Thyroid gland (tissue), 4 donors: Measurements from ENCODE around the gene CDPF1.

Experiments
- POLR2A ChIP-seq, 2 donors: fragments of 450-650 bp; IDR thresholded peaks; one replicate each; pipeline ENCODE4 v1.6.1; 2017; ENCODE audit warnings: antibody characterized with exemption in 2 of 2, mild to moderate bottlenecking in 2 of 2, moderate library complexity in 1 of 2
- TF ChIP-seq, protein P1 (sequence below), 6 experiments: fragments of 200-600 bp in 3 of 6; fragments of 450-650 bp in 3 of 6; sonication (generic) in 3 of 6; IDR thresholded peaks; one replicate each; pipeline ENCODE4 v1.5.1; 2016 to 2019; ENCODE audit warnings: antibody characterized with exemption in 6 of 6, mild to moderate bottlenecking in 2 of 6, inconsistent platforms in 1 of 6, moderate library complexity in 1 of 6

DNA sequence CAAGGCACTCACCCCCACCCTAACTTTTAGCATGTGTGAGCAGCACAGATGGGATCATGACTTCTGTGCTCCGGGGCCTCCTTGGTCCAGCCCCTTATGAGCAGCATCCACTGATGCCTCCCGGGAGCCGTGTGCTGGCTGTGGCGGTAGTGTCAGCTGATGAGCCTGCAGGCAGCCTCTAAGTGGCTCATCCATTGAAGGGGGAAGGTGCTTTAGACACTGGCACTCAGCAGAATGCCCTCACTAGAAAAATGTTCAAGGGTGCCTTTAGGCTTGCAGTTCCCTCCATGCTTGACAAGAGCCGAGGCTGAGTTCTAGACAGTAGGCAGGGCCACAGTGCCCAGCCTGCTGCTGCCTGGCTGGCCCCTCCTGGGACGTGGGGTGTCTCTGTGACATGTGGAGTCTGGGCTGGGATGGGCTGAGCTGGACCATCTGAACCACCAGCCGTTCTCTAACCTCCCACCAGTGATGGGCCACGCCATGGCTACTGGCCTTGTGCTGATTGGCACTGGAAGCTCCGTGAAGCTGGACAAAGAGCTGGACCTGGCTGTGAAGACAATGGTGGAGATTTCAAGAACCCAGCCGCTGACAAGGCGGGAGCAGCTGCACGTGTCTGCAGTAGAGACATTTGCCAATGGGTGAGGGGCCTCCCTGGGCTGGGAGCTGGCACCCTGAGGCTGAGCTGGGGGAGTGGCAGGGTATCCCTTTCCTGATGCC is 23.5 kb upstream of the CDPF1 start:
- TF ChIP-seq, protein P1, sequence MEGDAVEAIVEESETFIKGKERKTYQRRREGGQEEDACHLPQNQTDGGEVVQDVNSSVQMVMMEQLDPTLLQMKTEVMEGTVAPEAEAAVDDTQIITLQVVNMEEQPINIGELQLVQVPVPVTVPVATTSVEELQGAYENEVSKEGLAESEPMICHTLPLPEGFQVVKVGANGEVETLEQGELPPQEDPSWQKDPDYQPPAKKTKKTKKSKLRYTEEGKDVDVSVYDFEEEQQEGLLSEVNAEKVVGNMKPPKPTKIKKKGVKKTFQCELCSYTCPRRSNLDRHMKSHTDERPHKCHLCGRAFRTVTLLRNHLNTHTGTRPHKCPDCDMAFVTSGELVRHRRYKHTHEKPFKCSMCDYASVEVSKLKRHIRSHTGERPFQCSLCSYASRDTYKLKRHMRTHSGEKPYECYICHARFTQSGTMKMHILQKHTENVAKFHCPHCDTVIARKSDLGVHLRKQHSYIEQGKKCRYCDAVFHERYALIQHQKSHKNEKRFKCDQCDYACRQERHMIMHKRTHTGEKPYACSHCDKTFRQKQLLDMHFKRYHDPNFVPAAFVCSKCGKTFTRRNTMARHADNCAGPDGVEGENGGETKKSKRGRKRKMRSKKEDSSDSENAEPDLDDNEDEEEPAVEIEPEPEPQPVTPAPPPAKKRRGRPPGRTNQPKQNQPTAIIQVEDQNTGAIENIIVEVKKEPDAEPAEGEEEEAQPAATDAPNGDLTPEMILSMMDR (IDR thresholded peaks at IDR 0.05) = no peak
- no peak for TF ChIP-seq POLR2A (IDR thresholded peaks at IDR 0.05)
